A549 treated with Hydrocortisone at 1 μM for 4 hours (cell line): ENCODE results near the gene SHC3. TPM values are rescaled to one million over a fixed set of nuclear protein-coding genes. Genes with fewer than 3 reads are reported as not detected.

Source experiments
- total RNA-seq: library from RNA; stranded (reverse); fragments of 200-300 nt; extraction: Qiagen RNA extraction; gene quantifications from 5 replicates; pipeline ENCODE4 v1.2.3, GENCODE V29; 2022

Gene SHC3, protein sequence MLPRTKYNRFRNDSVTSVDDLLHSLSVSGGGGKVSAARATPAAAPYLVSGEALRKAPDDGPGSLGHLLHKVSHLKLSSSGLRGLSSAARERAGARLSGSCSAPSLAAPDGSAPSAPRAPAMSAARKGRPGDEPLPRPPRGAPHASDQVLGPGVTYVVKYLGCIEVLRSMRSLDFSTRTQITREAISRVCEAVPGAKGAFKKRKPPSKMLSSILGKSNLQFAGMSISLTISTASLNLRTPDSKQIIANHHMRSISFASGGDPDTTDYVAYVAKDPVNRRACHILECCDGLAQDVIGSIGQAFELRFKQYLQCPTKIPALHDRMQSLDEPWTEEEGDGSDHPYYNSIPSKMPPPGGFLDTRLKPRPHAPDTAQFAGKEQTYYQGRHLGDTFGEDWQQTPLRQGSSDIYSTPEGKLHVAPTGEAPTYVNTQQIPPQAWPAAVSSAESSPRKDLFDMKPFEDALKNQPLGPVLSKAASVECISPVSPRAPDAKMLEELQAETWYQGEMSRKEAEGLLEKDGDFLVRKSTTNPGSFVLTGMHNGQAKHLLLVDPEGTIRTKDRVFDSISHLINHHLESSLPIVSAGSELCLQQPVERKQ
- 0.22 to 0.51 TPM (median 0.24 TPM) in 5 replicates for total RNA-seq

DNA sequence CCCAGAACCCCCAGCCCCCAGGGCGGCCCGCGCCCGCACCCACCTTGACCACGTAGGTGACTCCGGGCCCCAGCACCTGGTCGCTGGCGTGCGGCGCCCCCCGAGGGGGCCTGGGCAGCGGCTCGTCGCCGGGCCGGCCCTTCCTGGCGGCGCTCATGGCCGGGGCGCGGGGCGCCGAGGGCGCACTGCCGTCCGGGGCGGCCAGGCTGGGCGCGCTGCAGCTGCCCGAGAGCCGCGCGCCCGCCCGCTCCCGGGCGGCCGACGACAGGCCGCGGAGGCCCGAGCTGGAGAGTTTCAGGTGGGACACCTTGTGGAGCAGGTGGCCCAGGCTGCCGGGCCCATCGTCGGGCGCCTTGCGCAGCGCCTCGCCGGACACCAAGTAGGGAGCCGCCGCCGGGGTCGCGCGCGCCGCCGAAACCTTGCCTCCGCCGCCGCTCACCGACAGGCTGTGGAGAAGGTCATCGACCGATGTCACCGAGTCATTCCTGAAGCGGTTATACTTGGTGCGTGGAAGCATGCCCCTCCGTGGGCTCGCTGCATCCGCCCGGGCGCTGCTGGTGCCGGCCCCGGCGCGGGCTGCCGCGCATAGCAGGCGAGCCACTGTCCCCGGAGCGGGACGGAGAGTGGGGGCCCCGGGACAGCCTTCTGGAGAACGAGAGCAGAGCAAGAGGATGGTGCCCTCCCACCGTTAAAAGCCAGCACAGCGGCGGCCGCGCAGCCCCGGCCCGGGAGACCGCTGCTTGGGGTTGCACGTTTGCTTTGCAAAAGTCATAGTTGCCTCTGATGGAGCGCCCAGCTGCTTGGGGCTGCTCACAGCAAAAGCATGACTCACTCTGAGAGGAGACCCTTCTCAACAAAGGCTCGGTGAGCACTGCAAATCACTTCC, at the start of gene SHC3:
SHC3 (minus strand) TSS at position 875 of the 886 bp plus-strand sequence; CDS start at position 517, 358 bp downstream.

GRCh38 chr9:88991066-88992034, 187.3 kb downstream of the SHC3 start, which contains the start of gene S1PR3:
TSS of gene S1PR3 (plus strand) at chr9:88991468. CDS start at chr9:89001201, 9,733 bp downstream.

Other genes with a start within 250 kb of the SHC3 start
- 85.7 to 98.5 TPM (median 95.8 TPM) in 5 replicates for gene S1PR3, start 187.3 kb downstream of the SHC3 start, total RNA-seq
- gene CKS2, start 132.4 kb upstream of the SHC3 start, total RNA-seq: 354 to 396 TPM (median 389 TPM) in 5 replicates
- 16.1 to 22.0 TPM (median 19.4 TPM) in 5 replicates for gene SECISBP2, start 139.7 kb upstream of the SHC3 start, total RNA-seq